GM18507 (cell line): ENCODE results near the gene KRT85.

Experiments
- DNase-seq: peaks from one replicate; pipeline ENCODE4 v3.0.0; 2011; ENCODE audit warnings: low read depth; ENCODE audit not compliant: insufficient read length; ENCODE audit errors: extremely low spot score
- FAIRE-seq: peaks from 2 replicates; lab custom pipeline; 2011; peaks lifted over from hg19 to GRCh38; lab: Jason Lieb, UNC

KRT85 gene

DNA sequence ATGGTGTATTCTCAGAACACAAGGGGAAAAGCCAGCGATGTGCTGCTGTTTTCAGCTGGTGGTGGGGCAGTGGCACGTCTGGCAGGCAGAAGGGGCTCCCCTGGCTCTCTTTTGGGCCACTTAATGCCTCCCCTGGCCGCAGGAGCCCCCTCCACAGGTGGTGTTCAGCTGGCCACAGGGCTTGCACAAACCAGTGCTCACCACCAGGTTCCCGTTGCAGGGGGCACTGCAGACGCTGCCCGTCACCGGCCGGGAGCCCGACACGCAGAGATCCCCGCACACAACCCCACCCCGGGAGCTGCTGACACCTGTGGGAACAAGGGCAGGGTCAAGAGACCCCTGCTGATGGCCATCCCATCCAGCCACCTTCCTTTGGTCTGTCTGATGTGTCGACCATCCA lies 52.8 kb downstream of the KRT85 start:
- no peak for FAIRE-seq
- no peak for DNase-seq

DNA sequence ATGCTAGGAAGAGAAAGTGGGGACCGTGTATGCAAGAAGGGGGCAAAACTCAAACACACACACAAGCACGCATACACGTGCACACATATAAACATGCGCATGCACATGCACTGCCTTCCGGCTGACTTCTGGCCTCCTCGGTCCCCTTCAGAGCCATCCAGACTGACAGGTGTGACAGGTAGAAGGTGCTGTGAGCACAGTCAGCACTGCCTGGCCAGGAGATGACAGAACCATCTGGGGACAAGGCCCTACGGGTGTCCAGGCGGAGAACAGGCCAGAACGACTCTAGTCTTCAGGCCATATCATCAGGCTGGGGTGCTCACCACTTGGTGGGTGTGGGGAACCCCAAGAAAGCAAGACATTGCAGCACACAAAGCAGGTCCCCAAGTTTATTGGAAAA lies 53.4 kb downstream of the KRT85 start:
- FAIRE-seq (no peak), DNase-seq (no peak)

- FAIRE-seq (no peak), DNase-seq (no peak)
Observed at GRCh38 chr12:52313461-52313860, 53.8 kb downstream of the KRT85 start.

GRCh38 chr12:52312086-52312485 lies 55.2 kb downstream of the KRT85 start:
- no peak for FAIRE-seq
- DNase-seq: no peak

- no peak for FAIRE-seq
- no peak for DNase-seq
Observed at GRCh38 chr12:52311285-52311648, 56.0 kb downstream of the KRT85 start.

DNA sequence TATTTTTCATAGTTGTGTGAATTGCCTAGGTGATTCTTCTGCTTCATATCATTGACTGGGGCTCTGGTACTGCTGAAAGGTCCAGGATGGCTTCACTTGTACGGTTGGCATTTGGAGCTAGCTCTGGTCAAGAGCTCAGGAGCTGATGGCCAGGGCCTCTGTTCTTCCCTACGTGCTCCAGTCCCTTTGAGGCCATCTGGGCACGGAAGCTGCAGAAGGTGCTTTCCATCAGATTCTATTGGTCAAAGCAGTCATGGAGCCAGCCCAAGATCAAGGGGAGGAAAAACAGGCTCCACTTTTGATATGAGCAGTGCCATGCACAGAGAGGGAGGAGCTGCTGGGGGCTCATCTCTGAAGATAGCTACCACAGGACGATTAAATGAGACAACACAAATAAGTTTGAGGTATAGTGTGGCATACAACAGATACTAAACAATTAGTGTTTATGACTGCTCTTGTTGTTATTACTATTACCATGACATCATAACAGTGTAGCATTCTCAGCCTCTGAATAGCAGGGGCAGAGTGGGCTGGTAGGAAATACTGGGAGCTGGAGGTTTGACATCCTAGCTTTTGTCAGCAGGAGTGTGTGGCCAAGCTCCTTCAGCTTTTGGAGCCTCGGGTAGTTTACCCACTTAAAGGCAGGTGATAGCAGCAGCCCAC lies 56.5 kb downstream of the KRT85 start:
- DNase-seq (no peak), FAIRE-seq (no peak)
